Heart left ventricle (tissue), 13 donors: Measurements from ENCODE around the gene NRCAM.

Experiments used
- POLR2A ChIP-seq, 2 donors: fragments of 450-650 bp; IDR thresholded peaks; one replicate each; pipeline ENCODE4 v1.6.1; 2017; ENCODE audit warnings: antibody characterized with exemption in 2 of 2, mild to moderate bottlenecking in 2 of 2, moderate library complexity in 2 of 2
- TF ChIP-seq, protein P1 (sequence below), 12 donors: fragments of 200-600 bp; sonication (generic) in 4 of 12; IDR thresholded peaks; one replicate each; pipeline versions ENCODE4 v1.5.0 to v1.8.0; 2018 to 2022; ENCODE audit warnings: antibody characterized with exemption in 12 of 12, mild to moderate bottlenecking in 5 of 12
- donor health status: ischemic (EF 13 %, LVEDD 7.1; RV severe dilation, severe dysfunction).
- donor health status: DM: no; HTN: yes; CAD: no.
- donor health status: DM: no; HTN: no; CAD: no.
- donor health status: ischemic (EF 25% LVEDD 6.9; RV normal size, moderate dysfunction).
- donor health status: ischemic (EF 25% LVEDD 5.7; RV mildly dilated, moderate dysfunction).
- donor health status: ischemic (EF 35%, LVEDD 5.7; RV mildly dilated, moderate dysfunction).
- donor health status: nonischemic (EF 11% LVEDD 7.7; RV severe dilation, severe dysfunction).
- donor health status: DM: yes; HTN: yes; CAD: no.
- donor health status: PGD.
- donor health status: ischemic (EF 29% LVEDD 5.4; RV normal size, mild dysfunction).
- donor health status: nonischemic (EF 23%, LVEDD 6.1; RV moderate dilation, normal function).

DNA sequence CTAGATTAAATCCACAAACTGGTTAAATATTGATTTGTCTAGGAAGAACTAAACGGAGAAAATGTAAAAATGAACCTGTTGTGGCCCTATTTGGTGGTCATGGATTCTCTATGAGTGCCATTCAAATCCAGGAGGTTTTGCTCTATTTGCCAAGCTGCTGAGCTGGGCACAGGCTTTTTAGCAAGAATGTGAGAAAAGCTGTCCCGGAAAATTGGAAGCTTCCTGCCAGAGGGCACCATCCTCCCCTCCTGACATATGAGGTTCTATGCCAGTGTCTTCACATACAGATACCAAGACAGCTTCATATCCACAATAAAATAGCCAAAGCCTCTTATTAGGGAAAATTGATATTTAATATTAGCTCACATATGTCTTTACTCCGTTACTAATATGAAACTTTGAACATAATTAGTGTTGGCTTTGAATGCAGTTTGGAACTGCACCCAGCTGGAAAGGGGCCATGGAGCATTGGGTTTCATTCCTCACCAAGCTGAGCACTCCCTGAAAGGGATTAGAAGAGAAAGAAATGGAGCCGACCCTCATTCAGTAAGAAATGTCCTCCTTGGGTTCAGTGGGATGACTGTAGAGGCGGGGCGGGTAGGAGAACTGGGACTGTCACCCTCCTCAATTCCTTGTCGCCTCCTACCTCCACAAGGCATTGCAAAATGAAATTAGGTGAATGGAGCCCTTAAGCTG lies 47.8 kb downstream of the NRCAM start:
- TF ChIP-seq, protein P1, sequence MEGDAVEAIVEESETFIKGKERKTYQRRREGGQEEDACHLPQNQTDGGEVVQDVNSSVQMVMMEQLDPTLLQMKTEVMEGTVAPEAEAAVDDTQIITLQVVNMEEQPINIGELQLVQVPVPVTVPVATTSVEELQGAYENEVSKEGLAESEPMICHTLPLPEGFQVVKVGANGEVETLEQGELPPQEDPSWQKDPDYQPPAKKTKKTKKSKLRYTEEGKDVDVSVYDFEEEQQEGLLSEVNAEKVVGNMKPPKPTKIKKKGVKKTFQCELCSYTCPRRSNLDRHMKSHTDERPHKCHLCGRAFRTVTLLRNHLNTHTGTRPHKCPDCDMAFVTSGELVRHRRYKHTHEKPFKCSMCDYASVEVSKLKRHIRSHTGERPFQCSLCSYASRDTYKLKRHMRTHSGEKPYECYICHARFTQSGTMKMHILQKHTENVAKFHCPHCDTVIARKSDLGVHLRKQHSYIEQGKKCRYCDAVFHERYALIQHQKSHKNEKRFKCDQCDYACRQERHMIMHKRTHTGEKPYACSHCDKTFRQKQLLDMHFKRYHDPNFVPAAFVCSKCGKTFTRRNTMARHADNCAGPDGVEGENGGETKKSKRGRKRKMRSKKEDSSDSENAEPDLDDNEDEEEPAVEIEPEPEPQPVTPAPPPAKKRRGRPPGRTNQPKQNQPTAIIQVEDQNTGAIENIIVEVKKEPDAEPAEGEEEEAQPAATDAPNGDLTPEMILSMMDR (IDR thresholded peaks at IDR 0.05) = no peak
- no peak for TF ChIP-seq POLR2A (IDR thresholded peaks at IDR 0.05)
